ENCODE data around the gene PALD1.
"Not testable (repeated sequence)": the region's sequence is repeated elsewhere in the genome, so short reads cannot be mapped to it uniquely, and the experiment has no call there.

PALD1 gene

DNA sequence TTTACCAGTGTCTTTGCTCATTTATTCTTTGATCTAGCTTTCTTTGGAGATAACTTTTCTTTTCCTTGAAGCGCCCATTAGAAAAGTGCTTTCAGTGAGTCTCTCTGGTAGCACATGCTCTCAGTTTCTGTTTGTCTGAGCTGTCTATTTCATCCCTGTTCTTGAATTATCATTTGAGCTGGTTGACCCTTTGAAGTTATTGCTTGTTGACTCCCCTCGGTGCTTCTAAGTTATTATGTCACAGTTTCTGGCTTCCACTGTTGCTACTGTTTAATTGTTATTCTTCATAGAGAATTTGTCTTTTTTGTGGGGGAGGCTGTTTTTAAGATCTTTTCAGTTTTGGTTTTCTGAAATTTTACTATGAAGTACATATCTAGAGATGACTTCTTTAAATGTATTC, 135.4 kb downstream of the PALD1 start:
- H3K4me3 ChIP-seq = no peak overlapping the region
- H3K27ac ChIP-seq = no peak overlapping the region

GRCh38 chr10:70614364-70614763, 135.8 kb downstream of the PALD1 start:
- H3K27ac ChIP-seq = not testable (repeated sequence)

DNA sequence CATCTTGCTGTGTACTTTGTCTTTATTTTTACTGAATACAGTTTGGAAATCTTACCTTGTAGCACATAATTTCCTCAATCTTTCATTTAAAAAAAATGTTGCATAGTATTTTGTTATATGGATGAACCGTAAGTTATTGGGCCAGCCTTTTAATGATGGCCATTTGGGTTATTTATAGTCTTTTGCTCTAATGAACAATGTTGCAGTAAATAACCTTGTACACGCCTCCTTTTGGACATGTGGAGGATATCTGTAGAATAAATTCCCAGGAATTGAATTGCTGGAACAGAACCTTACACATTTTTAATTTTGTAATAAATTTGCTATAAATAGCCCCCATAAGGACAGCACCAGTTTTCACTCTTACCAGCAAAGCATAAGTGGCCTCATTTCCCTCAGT, 136.6 kb downstream of the PALD1 start:
- no peak overlapping the region for H3K27ac ChIP-seq
- no peak overlapping the region for H3K4me3 ChIP-seq

More at GRCh38 chr10:70614364-70614763, 135.8 kb downstream of the PALD1 start:
- not testable (repeated sequence) for H3K4me3 ChIP-seq

DNA sequence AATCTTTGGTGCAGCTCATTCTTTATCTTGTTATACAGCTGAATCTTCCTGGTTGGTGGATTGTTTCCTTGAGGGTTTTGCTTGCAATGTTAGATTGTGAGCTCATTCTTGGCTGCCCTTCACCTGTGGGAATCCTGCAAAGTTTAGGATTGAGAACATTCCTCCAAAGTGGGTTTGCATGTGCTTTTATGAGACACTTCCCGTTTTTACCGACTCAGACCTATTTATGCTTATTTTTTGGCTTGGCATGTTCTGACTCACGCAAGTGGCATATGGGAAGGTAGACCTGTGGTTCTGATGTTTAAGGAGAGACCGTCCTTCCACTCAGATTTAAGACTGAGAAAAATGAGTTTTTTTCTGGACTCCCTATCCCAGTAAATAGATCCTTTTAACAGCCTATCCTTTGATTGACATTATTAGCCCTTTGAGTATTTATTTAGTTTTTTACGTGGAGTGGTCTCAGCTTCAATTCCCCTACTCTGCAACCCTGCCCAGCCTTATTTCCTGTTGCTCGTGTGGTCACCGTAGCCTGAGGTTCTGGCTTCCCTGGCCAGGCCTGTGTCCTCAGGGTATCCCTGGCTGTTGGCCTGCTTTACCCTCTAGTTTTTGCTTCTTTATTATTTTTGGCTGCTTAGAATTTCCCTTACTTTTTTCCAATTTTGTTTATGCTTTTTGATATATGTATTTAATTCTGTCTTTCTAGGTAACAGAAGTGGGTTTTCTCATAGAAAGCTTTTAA, 137.4 kb downstream of the PALD1 start:
- H3K4me3 ChIP-seq = no peak overlapping the region

DNA sequence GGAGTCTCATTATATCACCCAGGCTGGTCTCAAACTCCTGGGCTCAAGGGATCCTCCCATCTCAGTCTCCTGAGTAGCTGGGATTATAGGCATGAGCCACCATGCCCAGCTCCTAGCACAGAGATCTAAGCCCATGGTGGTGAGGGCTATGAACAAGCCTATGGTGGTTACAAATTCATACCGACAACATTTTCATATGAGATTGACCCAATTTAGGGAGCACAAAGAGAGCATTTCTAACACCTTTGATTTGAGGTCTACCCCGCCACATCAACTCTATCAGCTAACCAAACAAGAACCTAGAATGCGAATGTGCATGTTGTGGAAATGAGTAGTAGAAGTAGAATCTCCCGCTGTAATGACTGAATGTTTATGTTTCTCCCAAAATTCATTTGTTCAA, 138.2 kb downstream of the PALD1 start:
- no peak overlapping the region for H3K4me3 ChIP-seq
- peak overlapping the region in 2 of 21 experiments; percentile 18 to 65 for H3K27ac ChIP-seq

More for the DNA sequence above, 137.4 kb downstream of the PALD1 start:
- H3K27ac ChIP-seq = peak overlapping the region in 2 of 21 experiments; percentile 16 to 65
